ENCODE measurements around the gene KIF5C. TPM values are rescaled to one million over a fixed set of nuclear protein-coding genes. Genes with fewer than 3 reads are reported as not detected.

KIF5C gene
- total and polyA plus RNA-seq, 4 donors: 0.06 to 0.25 (median 0.14) TPM

DNA sequence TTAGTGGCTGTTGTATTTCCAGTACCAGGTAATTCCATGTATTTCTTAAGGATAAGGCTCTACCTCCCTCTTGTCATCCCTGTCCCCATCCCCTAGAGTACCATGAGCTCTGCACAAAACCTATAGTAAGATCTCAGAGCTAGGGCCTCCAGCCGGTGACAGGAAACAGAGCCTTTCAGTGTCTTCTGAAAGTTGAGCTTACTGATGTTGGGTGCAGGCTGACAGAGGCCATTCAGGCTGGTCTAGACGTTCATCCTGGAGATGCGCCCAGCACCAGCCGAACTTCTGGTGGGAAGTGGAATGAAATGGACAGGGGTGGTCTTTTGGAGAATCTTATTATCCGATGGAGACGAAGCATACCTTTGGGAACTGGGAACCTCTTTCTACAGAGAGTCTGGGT is 146.7 kb downstream of the KIF5C start (continued):
- TF ChIP-seq, protein P1, sequence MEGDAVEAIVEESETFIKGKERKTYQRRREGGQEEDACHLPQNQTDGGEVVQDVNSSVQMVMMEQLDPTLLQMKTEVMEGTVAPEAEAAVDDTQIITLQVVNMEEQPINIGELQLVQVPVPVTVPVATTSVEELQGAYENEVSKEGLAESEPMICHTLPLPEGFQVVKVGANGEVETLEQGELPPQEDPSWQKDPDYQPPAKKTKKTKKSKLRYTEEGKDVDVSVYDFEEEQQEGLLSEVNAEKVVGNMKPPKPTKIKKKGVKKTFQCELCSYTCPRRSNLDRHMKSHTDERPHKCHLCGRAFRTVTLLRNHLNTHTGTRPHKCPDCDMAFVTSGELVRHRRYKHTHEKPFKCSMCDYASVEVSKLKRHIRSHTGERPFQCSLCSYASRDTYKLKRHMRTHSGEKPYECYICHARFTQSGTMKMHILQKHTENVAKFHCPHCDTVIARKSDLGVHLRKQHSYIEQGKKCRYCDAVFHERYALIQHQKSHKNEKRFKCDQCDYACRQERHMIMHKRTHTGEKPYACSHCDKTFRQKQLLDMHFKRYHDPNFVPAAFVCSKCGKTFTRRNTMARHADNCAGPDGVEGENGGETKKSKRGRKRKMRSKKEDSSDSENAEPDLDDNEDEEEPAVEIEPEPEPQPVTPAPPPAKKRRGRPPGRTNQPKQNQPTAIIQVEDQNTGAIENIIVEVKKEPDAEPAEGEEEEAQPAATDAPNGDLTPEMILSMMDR (IDR thresholded peaks at IDR 0.05; ENCODE audit: low read depth, low read length, missing input control): no peak
- TF ChIP-seq TAF1 (conservative IDR thresholded peaks at IDR 0.05) (no peak), RAD21 (IDR thresholded peaks at IDR 0.05) (no peak), NR2F2 (IDR thresholded peaks at IDR 0.05) (no peak), EGR1 (IDR thresholded peaks at IDR 0.05; ENCODE audit: low read depth in 2 of 2) (no peak), JUND (IDR thresholded peaks at IDR 0.05) (no peak), YY1 (IDR thresholded peaks at IDR 0.05) (no peak)
- TF ChIP-seq, protein P2, sequence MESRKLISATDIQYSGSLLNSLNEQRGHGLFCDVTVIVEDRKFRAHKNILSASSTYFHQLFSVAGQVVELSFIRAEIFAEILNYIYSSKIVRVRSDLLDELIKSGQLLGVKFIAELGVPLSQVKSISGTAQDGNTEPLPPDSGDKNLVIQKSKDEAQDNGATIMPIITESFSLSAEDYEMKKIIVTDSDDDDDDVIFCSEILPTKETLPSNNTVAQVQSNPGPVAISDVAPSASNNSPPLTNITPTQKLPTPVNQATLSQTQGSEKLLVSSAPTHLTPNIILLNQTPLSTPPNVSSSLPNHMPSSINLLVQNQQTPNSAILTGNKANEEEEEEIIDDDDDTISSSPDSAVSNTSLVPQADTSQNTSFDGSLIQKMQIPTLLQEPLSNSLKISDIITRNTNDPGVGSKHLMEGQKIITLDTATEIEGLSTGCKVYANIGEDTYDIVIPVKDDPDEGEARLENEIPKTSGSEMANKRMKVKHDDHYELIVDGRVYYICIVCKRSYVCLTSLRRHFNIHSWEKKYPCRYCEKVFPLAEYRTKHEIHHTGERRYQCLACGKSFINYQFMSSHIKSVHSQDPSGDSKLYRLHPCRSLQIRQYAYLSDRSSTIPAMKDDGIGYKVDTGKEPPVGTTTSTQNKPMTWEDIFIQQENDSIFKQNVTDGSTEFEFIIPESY (IDR thresholded peaks at IDR 0.05): no peak
- TF ChIP-seq, protein P3, sequence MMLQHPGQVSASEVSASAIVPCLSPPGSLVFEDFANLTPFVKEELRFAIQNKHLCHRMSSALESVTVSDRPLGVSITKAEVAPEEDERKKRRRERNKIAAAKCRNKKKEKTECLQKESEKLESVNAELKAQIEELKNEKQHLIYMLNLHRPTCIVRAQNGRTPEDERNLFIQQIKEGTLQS (IDR thresholded peaks at IDR 0.05): no peak

DNA sequence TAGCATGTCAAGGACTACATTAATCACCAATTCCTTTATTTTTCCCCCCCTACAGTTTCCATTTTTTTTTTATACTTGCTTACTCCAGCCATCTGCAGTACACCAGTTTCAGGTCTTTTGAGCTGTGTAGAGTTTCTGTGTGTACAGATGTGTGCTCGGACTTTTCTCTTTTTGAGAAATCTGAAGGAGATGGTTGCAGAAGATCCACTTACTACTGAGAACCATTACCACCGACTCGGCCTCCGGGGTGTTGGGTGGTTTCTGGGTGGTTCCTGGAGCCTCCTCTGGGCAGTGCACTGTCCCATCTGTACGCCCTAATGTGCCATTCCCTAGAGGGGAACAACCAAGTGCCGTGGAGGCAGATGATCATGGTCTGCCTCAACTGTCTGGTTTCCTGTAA is 148.1 kb downstream of the KIF5C start:
- TF ChIP-seq JUND (IDR thresholded peaks at IDR 0.05) (no peak), FOXA1 (IDR thresholded peaks at IDR 0.05) (no peak), TAF1 (conservative IDR thresholded peaks at IDR 0.05) (no peak), FOXA2 (IDR thresholded peaks at IDR 0.05) (no peak), NR2F2 (IDR thresholded peaks at IDR 0.05) (no peak), SP1 (IDR thresholded peaks at IDR 0.05) (no peak), EGR1 (IDR thresholded peaks at IDR 0.05; ENCODE audit: low read depth in 2 of 2) (no peak), HNF4A (conservative IDR thresholded peaks at IDR 0.05) (no peak), GABPA (IDR thresholded peaks at IDR 0.05 in 1 of 2, conservative IDR thresholded peaks at IDR 0.05 in 1 of 2) (no peak), YY1 (IDR thresholded peaks at IDR 0.05) (no peak)
- TF ChIP-seq, protein P1 (IDR thresholded peaks at IDR 0.05; ENCODE audit: low read depth, low read length, missing input control): no peak
- TF ChIP-seq, protein P4, sequence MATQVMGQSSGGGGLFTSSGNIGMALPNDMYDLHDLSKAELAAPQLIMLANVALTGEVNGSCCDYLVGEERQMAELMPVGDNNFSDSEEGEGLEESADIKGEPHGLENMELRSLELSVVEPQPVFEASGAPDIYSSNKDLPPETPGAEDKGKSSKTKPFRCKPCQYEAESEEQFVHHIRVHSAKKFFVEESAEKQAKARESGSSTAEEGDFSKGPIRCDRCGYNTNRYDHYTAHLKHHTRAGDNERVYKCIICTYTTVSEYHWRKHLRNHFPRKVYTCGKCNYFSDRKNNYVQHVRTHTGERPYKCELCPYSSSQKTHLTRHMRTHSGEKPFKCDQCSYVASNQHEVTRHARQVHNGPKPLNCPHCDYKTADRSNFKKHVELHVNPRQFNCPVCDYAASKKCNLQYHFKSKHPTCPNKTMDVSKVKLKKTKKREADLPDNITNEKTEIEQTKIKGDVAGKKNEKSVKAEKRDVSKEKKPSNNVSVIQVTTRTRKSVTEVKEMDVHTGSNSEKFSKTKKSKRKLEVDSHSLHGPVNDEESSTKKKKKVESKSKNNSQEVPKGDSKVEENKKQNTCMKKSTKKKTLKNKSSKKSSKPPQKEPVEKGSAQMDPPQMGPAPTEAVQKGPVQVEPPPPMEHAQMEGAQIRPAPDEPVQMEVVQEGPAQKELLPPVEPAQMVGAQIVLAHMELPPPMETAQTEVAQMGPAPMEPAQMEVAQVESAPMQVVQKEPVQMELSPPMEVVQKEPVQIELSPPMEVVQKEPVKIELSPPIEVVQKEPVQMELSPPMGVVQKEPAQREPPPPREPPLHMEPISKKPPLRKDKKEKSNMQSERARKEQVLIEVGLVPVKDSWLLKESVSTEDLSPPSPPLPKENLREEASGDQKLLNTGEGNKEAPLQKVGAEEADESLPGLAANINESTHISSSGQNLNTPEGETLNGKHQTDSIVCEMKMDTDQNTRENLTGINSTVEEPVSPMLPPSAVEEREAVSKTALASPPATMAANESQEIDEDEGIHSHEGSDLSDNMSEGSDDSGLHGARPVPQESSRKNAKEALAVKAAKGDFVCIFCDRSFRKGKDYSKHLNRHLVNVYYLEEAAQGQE (IDR thresholded peaks at IDR 0.05): no peak
- TF ChIP-seq, protein P5, sequence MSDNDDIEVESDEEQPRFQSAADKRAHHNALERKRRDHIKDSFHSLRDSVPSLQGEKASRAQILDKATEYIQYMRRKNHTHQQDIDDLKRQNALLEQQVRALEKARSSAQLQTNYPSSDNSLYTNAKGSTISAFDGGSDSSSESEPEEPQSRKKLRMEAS (IDR thresholded peaks at IDR 0.05): no peak
- TF ChIP-seq, protein P3 (IDR thresholded peaks at IDR 0.05): no peak
- Histone ChIP-seq H3K9me3 (ENCODE audit: control insufficient read depth in 4 of 4, low read length in 3 of 4) (no peaks in the 10 kb centered on the region), H3K9ac (ENCODE audit: low read depth in 1 of 2, low read length in 2 of 2) (no peak overlapping the region), H3K27ac (ENCODE audit: low read depth in 1 of 2, low read length in 2 of 2) (no peak overlapping the region), H3K4me3 (ENCODE audit: low read depth in 1 of 3, low read length in 3 of 3) (no peak overlapping the region), H3K27me3 (ENCODE audit: control insufficient read depth in 4 of 4, insufficient read depth in 4 of 4, low read length in 3 of 4) (no peaks in the 10 kb centered on the region), H3K4me1 (ENCODE audit: control insufficient read depth in 4 of 4, insufficient read depth in 4 of 4, low read length in 3 of 4) (no peaks in the 10 kb centered on the region), H3K36me3 (ENCODE audit: control insufficient read depth in 4 of 4, insufficient read depth in 3 of 4, low read depth in 1 of 4, low read length in 3 of 4) (no peaks in the 10 kb centered on the region)
- DNase-seq (ENCODE audit: low spot score): no peak
- 91% methylated on average over 6 of the region's 6 CpGs for WGBS
